HFF-Myc (cell line): ENCODE measurements around the gene PRDM12.

Experiments used
- DNase-seq: peaks from one replicate; pipeline ENCODE4 v3.0.0-alpha.2; 2011; ENCODE audit warnings: low read depth; ENCODE audit errors: extremely low read depth
- H3K4me3 ChIP-seq: replicated peaks from 2 replicates; pipeline ENCODE4 v1.5.1; 2011; ENCODE audit warnings: low read depth, mild to moderate bottlenecking, control low read depth, low read length
- CTCF ChIP-seq: IDR thresholded peaks from 2 replicates; pipeline ENCODE4 v1.5.1; 2012; ENCODE audit warnings: mild to moderate bottlenecking, low read depth, low read length, control low read depth; ENCODE audit errors: missing control alignments

Gene PRDM12

GRCh38 chr9:130665029-130665430 lies 636 bp downstream of the PRDM12 start:
- H3K4me3 ChIP-seq = no peak overlapping the region
- no peak for TF ChIP-seq CTCF

GRCh38 chr9:130665431-130666392 lies 1.3 kb downstream of the PRDM12 start:
- H3K4me3 ChIP-seq = no peak overlapping the region
- DNase-seq = no peak
- no peak for TF ChIP-seq CTCF

More at GRCh38 chr9:130665029-130665430, 636 bp downstream of the PRDM12 start:
- no peak for DNase-seq

GRCh38 chr9:130666393-130667119 lies 2.2 kb downstream of the PRDM12 start:
- TF ChIP-seq CTCF = no peak
- no peak for DNase-seq
- H3K4me3 ChIP-seq = no peak overlapping the region

GRCh38 chr9:130667120-130667435 lies 2.7 kb downstream of the PRDM12 start:
- DNase-seq = no peak
- no peak for TF ChIP-seq CTCF
- H3K4me3 ChIP-seq = no peak overlapping the region

- DNase-seq = no peak
- H3K4me3 ChIP-seq = no peak overlapping the region
- TF ChIP-seq CTCF = no peak
Measured at GRCh38 chr9:130668196-130668595, 3.8 kb downstream of the PRDM12 start.

GRCh38 chr9:130668659-130669058 lies 4.3 kb downstream of the PRDM12 start:
- no peak for TF ChIP-seq CTCF
- no peak for DNase-seq

More at GRCh38 chr9:130668659-130669058, 4.3 kb downstream of the PRDM12 start:
- H3K4me3 ChIP-seq = no peak overlapping the region
